Astrocyte (in vitro differentiated cells and primary cell): ENCODE data around the gene INVS.

Experiments
- EZH2 ChIP-seq: IDR thresholded peaks from 2 replicates; pipeline ENCODE4 v1.6.1; 2012; ENCODE audit warnings: mild to moderate bottlenecking, low read length, inconsistent platforms; ENCODE audit not compliant: insufficient read depth
- TF ChIP-seq, protein P1 (sequence below): IDR thresholded peaks from 2 replicates; pipeline ENCODE4 v1.5.1; 2011; ENCODE audit warnings: low read depth, mild to moderate bottlenecking, inconsistent platforms, low read length, moderate library complexity; ENCODE audit not compliant: insufficient read depth

DNA sequence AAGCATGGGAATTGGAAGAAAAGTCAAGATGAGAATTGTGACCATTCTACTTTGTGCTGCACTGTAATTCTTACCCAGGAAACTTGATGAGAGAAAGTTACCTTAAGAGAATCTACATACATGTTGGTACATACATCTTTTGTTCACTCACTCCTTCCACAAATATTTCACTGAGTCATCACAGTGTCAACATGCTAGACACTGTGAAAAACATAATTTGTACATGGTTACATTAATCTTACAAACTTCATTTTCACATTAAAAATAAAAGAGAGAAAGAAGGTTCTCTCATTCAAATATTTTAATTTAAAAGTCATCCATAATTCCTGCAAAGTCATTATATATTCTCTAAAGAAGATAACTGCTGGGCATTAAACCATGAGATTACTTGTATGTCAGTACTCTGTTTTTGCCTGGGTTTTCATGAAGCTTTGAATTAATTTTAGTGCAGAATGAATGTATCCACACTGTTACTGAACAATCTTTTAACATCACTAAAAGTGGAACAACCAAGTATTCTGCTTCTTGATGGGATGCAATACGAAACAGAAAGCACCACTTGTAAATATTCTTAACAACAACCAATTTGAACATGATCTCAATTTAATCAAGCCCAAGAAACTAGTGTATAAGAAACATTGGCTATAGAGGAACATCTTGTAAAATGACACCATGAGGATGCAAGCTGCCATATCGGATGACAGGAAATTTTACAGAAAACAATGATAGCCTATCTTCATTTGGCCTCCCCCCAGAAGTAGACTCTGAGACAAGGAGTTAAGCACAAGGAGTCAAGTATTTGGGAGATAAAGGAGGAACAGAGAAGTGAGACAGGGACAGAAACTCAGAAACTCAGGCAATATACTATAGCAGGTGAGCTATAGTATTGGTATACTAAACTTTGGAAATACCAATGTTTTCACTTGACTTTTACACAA lies 28.7 kb upstream of the INVS start:
- TF ChIP-seq, protein P1, sequence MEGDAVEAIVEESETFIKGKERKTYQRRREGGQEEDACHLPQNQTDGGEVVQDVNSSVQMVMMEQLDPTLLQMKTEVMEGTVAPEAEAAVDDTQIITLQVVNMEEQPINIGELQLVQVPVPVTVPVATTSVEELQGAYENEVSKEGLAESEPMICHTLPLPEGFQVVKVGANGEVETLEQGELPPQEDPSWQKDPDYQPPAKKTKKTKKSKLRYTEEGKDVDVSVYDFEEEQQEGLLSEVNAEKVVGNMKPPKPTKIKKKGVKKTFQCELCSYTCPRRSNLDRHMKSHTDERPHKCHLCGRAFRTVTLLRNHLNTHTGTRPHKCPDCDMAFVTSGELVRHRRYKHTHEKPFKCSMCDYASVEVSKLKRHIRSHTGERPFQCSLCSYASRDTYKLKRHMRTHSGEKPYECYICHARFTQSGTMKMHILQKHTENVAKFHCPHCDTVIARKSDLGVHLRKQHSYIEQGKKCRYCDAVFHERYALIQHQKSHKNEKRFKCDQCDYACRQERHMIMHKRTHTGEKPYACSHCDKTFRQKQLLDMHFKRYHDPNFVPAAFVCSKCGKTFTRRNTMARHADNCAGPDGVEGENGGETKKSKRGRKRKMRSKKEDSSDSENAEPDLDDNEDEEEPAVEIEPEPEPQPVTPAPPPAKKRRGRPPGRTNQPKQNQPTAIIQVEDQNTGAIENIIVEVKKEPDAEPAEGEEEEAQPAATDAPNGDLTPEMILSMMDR = no peak
- no peak for TF ChIP-seq EZH2
